Omental fat pad (tissue), 4 donors: ENCODE data around the gene KANSL1. TPM values are rescaled to one million over a fixed set of nuclear protein-coding genes. Genes with fewer than 3 reads are reported as not detected.
"Not testable (repeated sequence)": the region's sequence is repeated elsewhere in the genome, so short reads cannot be mapped to it uniquely, and the experiment has no call there.

Experiments used
- ATAC-seq: fragments of 150-250 bp; one replicate; pipeline ENCODE4 v1.9.1; 2016; ENCODE audit warnings: mild to moderate bottlenecking, moderate library complexity; ENCODE audit not compliant: low FRiP score
- DNase-seq: peaks from one replicate; pipeline ENCODE4 v3.0.0-alpha.2; 2019; ENCODE audit warnings: low spot score
- CTCF ChIP-seq, 3 donors: fragments of 450-650 bp; IDR thresholded peaks; one replicate each; pipeline ENCODE4 v1.5.1; 2016 to 2017; ENCODE audit warnings: antibody characterized with exemption in 3 of 3, mild to moderate bottlenecking in 3 of 3, moderate library complexity in 2 of 3
- total RNA-seq, 4 donors: library from RNA; depleted of rRNA; stranded (reverse); fragments of >200 nt; gene quantifications; one replicate each; pipeline ENCODE4 v1.1.0, GENCODE V29; 2016

The KANSL1 gene
- total RNA-seq, 4 donors from 2014 or later = 48.9 to 109 (median 57.4) TPM

GRCh38 chr17:46121165-46121764, 72.0 kb downstream of the KANSL1 start:
- TF ChIP-seq CTCF (IDR thresholded peaks at IDR 0.05) = no peak
- ATAC-seq (no peak), DNase-seq (no peak)

- no peak for ATAC-seq
- DNase-seq = no peak
- no peak for TF ChIP-seq CTCF (IDR thresholded peaks at IDR 0.05)
Observed at GRCh38 chr17:46120537-46120936, 72.7 kb downstream of the KANSL1 start.

- TF ChIP-seq CTCF (IDR thresholded peaks at IDR 0.05) = no peak
- DNase-seq (no peak), ATAC-seq (no peak)
Observed at GRCh38 chr17:46120078-46120477, 73.2 kb downstream of the KANSL1 start.

GRCh38 chr17:46118964-46119363, 74.3 kb downstream of the KANSL1 start:
- no peak for TF ChIP-seq CTCF (IDR thresholded peaks at IDR 0.05)
- no peak for DNase-seq
- ATAC-seq = no peak

- ATAC-seq (no peak), DNase-seq (no peak)
- TF ChIP-seq CTCF (IDR thresholded peaks at IDR 0.05) = no peak
Observed at GRCh38 chr17:46117850-46118696, 75.2 kb downstream of the KANSL1 start.

- TF ChIP-seq CTCF (IDR thresholded peaks at IDR 0.05) = no peak
- ATAC-seq = no peak
- DNase-seq = no peak
Observed at GRCh38 chr17:46117117-46117516, 76.1 kb downstream of the KANSL1 start.

GRCh38 chr17:46115699-46116098, 77.5 kb downstream of the KANSL1 start:
- ATAC-seq (no peak), DNase-seq (no peak)
- no peak for TF ChIP-seq CTCF (IDR thresholded peaks at IDR 0.05)

- ATAC-seq = not testable (repeated sequence)
Observed at GRCh38 chr17:46111236-46111635, 82.0 kb downstream of the KANSL1 start.

More at GRCh38 chr17:46111236-46111635, 82.0 kb downstream of the KANSL1 start:
- not testable (repeated sequence) for DNase-seq
